Spleen (tissue), 11 donors: ENCODE measurements around the gene ERC2. TPM values are rescaled to one million over a fixed set of nuclear protein-coding genes. Genes with fewer than 3 reads are reported as not detected.

Experiments used
- DNase-seq: peaks from one replicate; pipeline ENCODE4 v3.0.0-alpha.2; 2020
- H3K27ac ChIP-seq, 8 donors: fragments of 200-600 bp; sonication (generic) in 7 of 8; 1 replicate in 4 of 8; 2 replicates in 4 of 8; pipeline versions ENCODE4 v1.5.0 to v1.8.0; 2016 to 2021; ENCODE audit warnings: inconsistent platforms in 4 of 8, mild to moderate bottlenecking in 4 of 8, moderate library complexity in 1 of 8
- H3K27me3 ChIP-seq, 7 donors: fragments of 200-600 bp; sonication (generic) in 6 of 7; replicated peaks in 1 of 7; 1 replicate in 4 of 7; 2 replicates in 3 of 7; pipeline versions ENCODE4 v1.5.0 to v1.8.0; 2016 to 2021; ENCODE audit warnings: inconsistent platforms in 3 of 7, mild to moderate bottlenecking in 1 of 7
- H3K36me3 ChIP-seq, 6 donors: fragments of 200-600 bp; sonication (generic) in 5 of 6; 1 replicate in 4 of 6; 2 replicates in 2 of 6; pipeline versions ENCODE4 v1.5.0 to v1.8.0; 2016 to 2021; ENCODE audit warnings: inconsistent platforms in 2 of 6
- H3K4me1 ChIP-seq, 6 donors: fragments of 200-600 bp; sonication (generic) in 5 of 6; 1 replicate in 3 of 6; 2 replicates in 3 of 6; pipeline versions ENCODE4 v1.5.0 to v1.8.0; 2016 to 2021; ENCODE audit warnings: inconsistent platforms in 3 of 6
- H3K4me3 ChIP-seq, 8 donors: fragments of 200-600 bp; sonication (generic) in 7 of 8; 1 replicate in 4 of 8; 2 replicates in 4 of 8; pipeline versions ENCODE4 v1.5.0 to v1.8.0; 2016 to 2021; ENCODE audit warnings: inconsistent platforms in 4 of 8, mild to moderate bottlenecking in 4 of 8, moderate library complexity in 2 of 8
- H3K9me3 ChIP-seq, 8 donors: fragments of 200-600 bp; sonication (generic) in 7 of 8; 1 replicate in 4 of 8; 2 replicates in 4 of 8; pipeline versions ENCODE4 v1.5.0 to v1.8.0; 2016 to 2021; ENCODE audit warnings: inconsistent platforms in 4 of 8
- POLR2A ChIP-seq, 3 donors: fragments of 450-650 bp; IDR thresholded peaks; one replicate each; pipeline ENCODE4 v1.5.1; 2017; ENCODE audit warnings: antibody characterized with exemption in 3 of 3, mild to moderate bottlenecking in 1 of 3
- POLR2AphosphoS5 ChIP-seq, 3 donors: sonication (generic); formaldehyde crosslinking; IDR thresholded peaks; one replicate each; pipeline ENCODE4 v1.5.1; 2017; ENCODE audit warnings: antibody characterized with exemption in 3 of 3
- WGBS, 5 donors: extraction: QIAGEN DNeasy Blood & Tissue Kit in 3 of 5; methylation state at CpG; one replicate each; pipeline versions ENCODE4 v1.1.5 to v1.1.7; 2013 to 2018; 5-methylcytosine and 5-hydroxymethylcytosine counted together
- intact Hi-C: fragments of 100-400 bp; cut with DNase I; formaldehyde crosslinking; loops from one replicate; pipeline ENCODE4 v1.15.0; 2023; ENCODE audit warnings: low total_unique reads
- polyA plus RNA-seq, 3 donors: library from polyadenylated mRNA; stranded (reverse); fragments of 200-250 nt; gene quantifications; one replicate each; pipeline ENCODE4 v1.2.1, GENCODE V29; 2013
- total RNA-seq, 7 donors: library from RNA; depleted of rRNA in 3 of 7; stranded (reverse); fragments of >200 nt in 3 of 7; fragmentation: NEBNext Ultra II Directional in 4 of 7; extraction: Animal tissue kit (Norgen Biotek cat#: 25700) in 4 of 7; gene quantifications; one replicate each; pipeline versions ENCODE4 v1.1.0 to v1.2.1, GENCODE V29; 2016 to 2021
- TF ChIP-seq, protein P1 (sequence below), 11 experiments: fragments of 200-600 bp in 7 of 11; fragments of 450-650 bp in 4 of 11; sonication (generic) in 4 of 11; IDR thresholded peaks in 8 of 11; conservative IDR thresholded peaks in 3 of 11; 1 replicate in 7 of 11; 2 replicates in 4 of 11; pipeline versions ENCODE4 v1.4.0 to v1.8.0; 2016 to 2021; ENCODE audit warnings: antibody characterized with exemption in 11 of 11, inconsistent platforms in 4 of 11, mild to moderate bottlenecking in 1 of 11
- donor health status: healthy with polysubstance abuse.
- donor health status: DM: no; HTN: no; CAD: no; lungs with moderate emphysema.
- donor health status: DM: no; HTN: no; CAD: no.
- donor health status: Bipolar disorder and iron deficiency.
- donor health status: healthy.
- donor health status: DM: no; HTN: no; CAD: no.
- donor health status: DM: yes; HTN: yes; CAD: no.

The ERC2 gene
- total and polyA plus RNA-seq, 10 donors: 0.04 to 4.9 (median 0.39) TPM

DNA sequence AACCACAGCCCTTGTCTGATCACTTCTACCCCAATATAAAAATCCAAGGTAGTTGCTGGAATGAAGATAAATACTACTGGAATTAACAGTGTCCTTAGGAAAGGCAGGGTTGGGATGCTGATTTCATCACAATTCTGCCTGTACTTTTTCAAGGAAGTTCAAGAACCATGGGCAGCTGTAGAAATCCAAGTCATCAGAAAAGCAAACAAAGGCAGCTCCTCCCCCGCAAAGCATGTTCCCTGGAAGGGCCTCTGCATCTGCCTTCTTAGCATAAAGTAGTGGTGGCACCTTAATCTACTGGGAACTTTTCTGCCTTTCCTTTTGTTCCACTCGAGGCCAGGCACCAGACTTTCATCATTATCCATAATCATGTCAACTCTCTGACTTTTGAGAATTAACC, 54.4 kb downstream of the ERC2 start:
- H3K9me3 ChIP-seq: no peaks in the 10 kb centered on the region
- H3K4me3 ChIP-seq: no peak overlapping the region
- WGBS, 5 donors: 41 to 72% (median 58%) methylated on average over 2 of the region's 2 CpGs
- H3K36me3 ChIP-seq: no peaks in the 10 kb centered on the region
- no peak for DNase-seq
- no peaks in the 10 kb centered on the region for H3K27me3 ChIP-seq
- H3K4me1 ChIP-seq: no peaks in the 10 kb centered on the region
- intact Hi-C loops: no loop called here
- H3K27ac ChIP-seq: no peak overlapping the region
- TF ChIP-seq POLR2AphosphoS5 (IDR thresholded peaks at IDR 0.05) (no peak), POLR2A (IDR thresholded peaks at IDR 0.05) (no peak)
- TF ChIP-seq, protein P1, sequence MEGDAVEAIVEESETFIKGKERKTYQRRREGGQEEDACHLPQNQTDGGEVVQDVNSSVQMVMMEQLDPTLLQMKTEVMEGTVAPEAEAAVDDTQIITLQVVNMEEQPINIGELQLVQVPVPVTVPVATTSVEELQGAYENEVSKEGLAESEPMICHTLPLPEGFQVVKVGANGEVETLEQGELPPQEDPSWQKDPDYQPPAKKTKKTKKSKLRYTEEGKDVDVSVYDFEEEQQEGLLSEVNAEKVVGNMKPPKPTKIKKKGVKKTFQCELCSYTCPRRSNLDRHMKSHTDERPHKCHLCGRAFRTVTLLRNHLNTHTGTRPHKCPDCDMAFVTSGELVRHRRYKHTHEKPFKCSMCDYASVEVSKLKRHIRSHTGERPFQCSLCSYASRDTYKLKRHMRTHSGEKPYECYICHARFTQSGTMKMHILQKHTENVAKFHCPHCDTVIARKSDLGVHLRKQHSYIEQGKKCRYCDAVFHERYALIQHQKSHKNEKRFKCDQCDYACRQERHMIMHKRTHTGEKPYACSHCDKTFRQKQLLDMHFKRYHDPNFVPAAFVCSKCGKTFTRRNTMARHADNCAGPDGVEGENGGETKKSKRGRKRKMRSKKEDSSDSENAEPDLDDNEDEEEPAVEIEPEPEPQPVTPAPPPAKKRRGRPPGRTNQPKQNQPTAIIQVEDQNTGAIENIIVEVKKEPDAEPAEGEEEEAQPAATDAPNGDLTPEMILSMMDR (IDR thresholded peaks at IDR 0.05 in 8 of 11, conservative IDR thresholded peaks at IDR 0.05 in 3 of 11): no peak

DNA sequence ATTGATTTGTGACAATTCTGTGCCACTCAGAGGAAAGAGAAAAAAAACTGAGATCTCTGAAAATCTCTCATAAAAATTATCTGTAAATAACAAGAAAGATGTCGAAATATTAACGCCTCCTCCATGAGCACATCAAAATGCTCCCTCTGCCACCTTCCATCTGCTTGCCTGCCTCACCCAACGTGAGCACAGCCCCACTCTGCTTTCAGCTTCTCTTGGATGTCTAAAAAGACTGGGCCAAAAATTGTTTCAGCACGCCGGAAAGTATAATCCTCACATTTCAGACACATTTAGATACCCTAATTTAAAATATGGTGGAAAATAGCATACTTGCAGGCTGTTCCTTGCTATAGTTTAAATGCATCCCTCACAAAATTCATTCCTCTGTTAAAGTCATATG, 57.1 kb downstream of the ERC2 start:
- WGBS, 5 donors: 83 to 91% (median 87%) methylated on average over 5 of the region's 5 CpGs
- no peaks in the 10 kb centered on the region for H3K4me1 ChIP-seq
- no peak for DNase-seq
- H3K9me3 ChIP-seq: no peaks in the 10 kb centered on the region
- no peaks in the 10 kb centered on the region for H3K36me3 ChIP-seq
- no peak for TF ChIP-seq POLR2AphosphoS5 (IDR thresholded peaks at IDR 0.05)
- no peak for TF ChIP-seq POLR2A (IDR thresholded peaks at IDR 0.05)
- TF ChIP-seq, protein P1 (IDR thresholded peaks at IDR 0.05 in 8 of 11, conservative IDR thresholded peaks at IDR 0.05 in 3 of 11): no peak
- intact Hi-C loops: no loop called here
- no peaks in the 10 kb centered on the region for H3K27me3 ChIP-seq
- H3K4me3 ChIP-seq: no peak overlapping the region
- H3K27ac ChIP-seq: no peak overlapping the region

DNA sequence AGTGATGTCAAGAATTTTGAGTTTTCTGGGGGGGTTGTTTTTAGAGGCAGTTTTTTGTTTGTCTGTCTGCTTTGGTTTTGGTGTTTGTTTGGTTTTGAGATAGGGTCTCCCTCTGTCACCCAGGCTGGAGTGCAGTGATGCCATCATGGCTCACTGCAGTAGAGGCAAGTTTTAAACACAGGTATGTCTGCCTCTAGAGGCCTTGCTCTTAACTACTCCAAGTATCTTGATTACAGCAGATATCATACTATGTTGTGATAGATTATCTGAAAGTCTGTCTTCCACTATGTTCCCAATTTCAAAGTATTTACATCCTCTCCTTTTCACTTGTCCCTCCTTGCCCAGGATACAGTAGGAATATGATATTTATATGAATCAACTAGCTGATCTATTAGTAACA, 57.7 kb downstream of the ERC2 start:
- intact Hi-C loops: no loop called here
- Histone ChIP-seq H3K9me3 (no peaks in the 10 kb centered on the region), H3K27me3 (no peaks in the 10 kb centered on the region), H3K36me3 (no peaks in the 10 kb centered on the region), H3K4me1 (no peaks in the 10 kb centered on the region), H3K27ac (no peak overlapping the region), H3K4me3 (no peak overlapping the region)
- DNase-seq: no peak
- TF ChIP-seq, protein P1 (IDR thresholded peaks at IDR 0.05 in 8 of 11, conservative IDR thresholded peaks at IDR 0.05 in 3 of 11): no peak
- TF ChIP-seq POLR2AphosphoS5 (IDR thresholded peaks at IDR 0.05) (no peak), POLR2A (IDR thresholded peaks at IDR 0.05) (no peak)

GRCh38 chr3:56409790-56410189, 58.5 kb downstream of the ERC2 start:
- Histone ChIP-seq H3K4me3 (no peak overlapping the region), H3K4me1 (no peaks in the 10 kb centered on the region), H3K9me3 (no peaks in the 10 kb centered on the region), H3K27me3 (no peaks in the 10 kb centered on the region), H3K27ac (no peak overlapping the region), H3K36me3 (no peaks in the 10 kb centered on the region)
- intact Hi-C loops: no loop called here
- TF ChIP-seq POLR2A (IDR thresholded peaks at IDR 0.05): no peak
- TF ChIP-seq, protein P1 (IDR thresholded peaks at IDR 0.05 in 8 of 11, conservative IDR thresholded peaks at IDR 0.05 in 3 of 11): no peak
- TF ChIP-seq POLR2AphosphoS5 (IDR thresholded peaks at IDR 0.05): no peak
- DNase-seq: no peak
- 87 to 92% (median 87%) methylated on average over 3 of the region's 3 CpGs for WGBS, 5 donors
